SH-SY5Y (cell line): Measurements from ENCODE around the gene CELSR3.

Source experiments
- GATA2 ChIP-seq: IDR thresholded peaks from 2 replicates; pipeline ENCODE4 v1.6.1; 2011; ENCODE audit warnings: mild to moderate bottlenecking, low read depth, low read length
- GATA3 ChIP-seq: IDR thresholded peaks from 2 replicates; pipeline ENCODE4 v1.6.1; 2011; ENCODE audit warnings: low read depth, mild to moderate bottlenecking, low read length, moderate library complexity

CELSR3 gene

DNA sequence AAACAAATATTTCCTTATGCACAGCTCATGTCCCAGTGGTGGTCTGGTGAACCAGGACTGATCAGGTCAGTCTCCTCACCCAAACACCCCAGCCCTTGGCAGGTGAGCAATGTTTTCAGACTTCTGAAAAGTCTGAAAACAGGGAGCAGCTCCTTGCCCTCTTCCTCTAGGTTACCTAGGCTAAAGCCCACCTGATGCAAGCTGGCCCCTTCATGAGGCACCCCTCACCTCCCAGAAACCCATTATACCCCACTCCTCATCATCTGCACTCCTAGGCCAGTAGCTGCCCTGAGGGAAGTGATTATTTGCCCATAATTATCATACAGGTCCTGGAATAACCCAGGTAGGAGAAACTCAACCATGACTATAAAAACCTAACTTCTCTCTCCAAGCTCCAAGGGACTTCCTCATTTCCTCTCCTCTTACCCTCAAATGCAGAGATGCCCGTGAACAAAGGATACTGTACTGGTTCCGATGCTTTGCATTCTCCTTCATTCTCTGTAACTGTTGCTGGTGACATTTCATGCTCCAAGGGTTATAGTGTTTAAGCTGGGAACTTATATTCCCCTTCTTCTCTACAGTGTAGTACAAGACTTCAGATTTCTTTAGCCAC is 28.3 kb upstream of the CELSR3 start:
- TF ChIP-seq GATA2: no peak

DNA sequence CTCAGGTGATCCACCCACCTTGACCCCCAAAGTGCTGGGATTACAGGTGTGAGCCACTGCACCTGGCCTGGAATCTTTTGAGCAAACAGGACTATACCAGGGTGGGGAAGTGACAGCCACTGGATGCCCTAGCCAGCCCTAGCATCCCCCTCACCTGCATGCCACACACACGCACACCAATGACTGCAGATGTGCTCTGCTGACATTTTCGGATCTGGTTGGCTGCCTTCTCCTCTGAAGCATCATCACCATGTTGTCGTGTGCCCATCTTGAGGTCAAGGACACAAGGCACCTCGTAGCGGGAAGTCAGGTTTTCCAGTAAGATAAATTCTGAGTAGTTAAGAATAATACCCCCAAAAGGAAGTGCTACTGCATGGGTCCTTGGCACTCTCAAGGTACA is 26.7 kb upstream of the CELSR3 start:
- TF ChIP-seq GATA2: no peak
- TF ChIP-seq GATA3: no peak

DNA sequence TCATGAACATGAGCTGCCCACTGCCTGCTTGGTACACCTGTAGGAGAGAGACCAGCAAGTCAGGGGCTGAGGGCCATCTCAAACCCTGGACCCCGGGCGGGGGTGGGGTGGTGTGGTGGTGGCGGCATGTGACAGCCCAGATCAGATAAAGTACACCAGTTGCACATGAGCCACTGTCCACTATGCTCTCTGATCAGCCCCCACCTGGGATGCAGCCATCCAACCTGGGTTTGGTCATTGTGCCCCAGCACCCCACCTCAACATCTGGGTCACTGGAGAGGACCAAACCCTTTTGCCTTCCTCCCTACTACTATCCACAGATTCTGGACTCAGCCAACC is 26.0 kb upstream of the CELSR3 start:
- TF ChIP-seq GATA2 (no peak), GATA3 (no peak)

- TF ChIP-seq GATA3: no peak
- no peak for TF ChIP-seq GATA2
Measured at GRCh38 chr3:48688032-48688736, 25.5 kb upstream of the CELSR3 start.

DNA sequence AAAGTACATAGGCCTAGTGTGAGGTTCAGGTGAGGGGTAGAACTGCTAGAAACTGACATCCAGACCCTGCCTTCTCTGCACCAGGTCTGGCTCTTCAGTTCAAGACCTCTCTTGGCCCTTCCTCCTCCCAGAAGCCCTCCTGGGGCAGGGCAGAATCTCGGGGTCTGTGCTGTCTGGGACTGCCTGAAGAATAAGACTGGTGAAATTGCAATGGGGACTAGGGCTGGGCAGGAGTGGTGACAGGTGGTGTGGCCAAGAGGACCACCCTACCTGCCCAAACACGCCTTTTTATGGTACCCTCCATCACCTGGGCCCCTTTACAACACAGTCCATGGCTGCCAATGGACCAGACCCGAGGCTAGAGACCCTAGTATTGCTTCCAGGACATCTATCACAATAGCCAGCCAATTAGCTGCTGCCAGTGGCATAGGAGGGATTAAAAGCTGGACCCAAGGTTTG is 24.6 kb upstream of the CELSR3 start:
- TF ChIP-seq GATA2: no peak
- TF ChIP-seq GATA3: no peak

- TF ChIP-seq GATA2: no peak
- TF ChIP-seq GATA3: no peak
Measured at GRCh38 chr3:48686538-48687219, 24.0 kb upstream of the CELSR3 start.

DNA sequence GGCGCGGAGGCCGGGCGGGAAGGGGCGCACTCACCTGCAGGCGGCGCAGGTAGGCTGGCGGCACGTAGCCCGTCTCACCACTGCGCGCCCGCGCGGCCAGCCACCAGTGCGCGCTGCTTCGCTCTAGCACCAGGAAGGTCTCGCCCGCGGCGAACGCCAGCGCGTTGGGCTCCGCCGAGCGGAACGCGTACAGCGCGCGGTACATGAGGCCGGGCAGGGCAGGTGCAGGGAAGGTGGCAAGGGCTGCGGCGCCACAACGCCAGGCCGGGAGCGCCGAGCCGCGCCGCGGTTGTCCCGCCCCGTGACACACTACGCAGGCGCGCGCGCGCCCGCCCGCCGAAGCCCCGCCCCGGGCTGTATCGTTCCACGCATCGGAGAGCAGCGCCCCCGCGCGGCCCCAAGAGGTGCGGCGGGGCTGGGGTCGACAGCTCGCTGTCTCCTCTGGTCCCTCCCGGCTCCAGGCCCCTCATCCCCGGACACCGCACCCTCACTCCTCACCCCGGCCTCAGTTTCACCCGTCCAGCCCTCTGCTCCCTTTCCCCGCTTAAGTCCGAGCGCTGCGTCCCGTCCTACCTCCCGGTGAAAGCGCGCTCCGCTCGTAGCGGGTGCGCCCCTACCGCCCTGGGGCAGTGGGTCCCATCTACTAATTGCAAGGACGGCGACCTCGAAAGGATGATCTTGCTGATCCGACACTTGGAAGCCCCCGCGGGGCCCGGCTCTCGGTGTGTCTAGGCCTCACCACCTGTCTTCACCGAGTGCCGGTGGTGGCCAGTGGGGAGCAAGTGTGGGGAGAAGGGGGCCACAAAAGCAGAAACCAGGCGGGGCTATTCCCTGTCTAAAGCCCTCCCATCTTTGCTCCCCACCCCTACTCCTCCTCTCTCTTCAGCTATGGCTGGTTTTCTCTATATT is 23.2 kb upstream of the CELSR3 start, which contains the start of gene NCKIPSD:
Gene NCKIPSD (minus strand): TSS at position 313 of the 909 bp plus-strand sequence. CDS start 108 bp downstream, at position 205.
- TF ChIP-seq GATA3 (no peak), GATA2 (peak; percentile 90)

GRCh38 chr3:48685293-48685602 is 22.6 kb upstream of the CELSR3 start:
- TF ChIP-seq GATA2: no peak
- no peak for TF ChIP-seq GATA3

- no peak for TF ChIP-seq GATA3
- TF ChIP-seq GATA2: no peak
Measured at GRCh38 chr3:48684480-48685143, 21.9 kb upstream of the CELSR3 start.

- TF ChIP-seq GATA3 (no peak), GATA2 (no peak)
Measured at GRCh38 chr3:48684054-48684349, 21.3 kb upstream of the CELSR3 start.

- TF ChIP-seq GATA3: no peak
- TF ChIP-seq GATA2: no peak
Measured at GRCh38 chr3:48682786-48683185, 20.1 kb upstream of the CELSR3 start.

GRCh38 chr3:48681974-48682610 is 19.4 kb upstream of the CELSR3 start:
- TF ChIP-seq GATA2 (no peak), GATA3 (no peak)

DNA sequence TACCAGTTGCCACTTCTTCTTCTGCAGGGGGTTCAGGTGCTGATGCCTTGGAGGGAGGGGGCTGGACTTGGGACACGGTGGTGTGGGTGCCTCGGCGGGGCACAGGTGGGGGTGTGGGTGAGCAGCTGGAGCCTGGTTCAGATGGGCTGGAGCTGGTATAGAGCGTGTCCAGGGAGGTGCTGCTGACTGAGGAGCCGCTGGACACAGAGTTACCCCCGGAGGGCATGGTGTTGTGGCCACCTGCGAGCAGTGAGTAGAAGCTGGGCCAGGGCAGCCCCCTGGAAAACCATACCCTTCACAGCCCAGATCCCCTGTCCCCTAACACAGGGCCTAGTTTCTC is 18.8 kb upstream of the CELSR3 start:
- TF ChIP-seq GATA2 (no peak), GATA3 (no peak)
